Activated CD4-positive, alpha-beta T cell treated with anti-CD3 and anti-CD28 coated beads, Interleukin-10, Interleukin-2, amounts not matched to agents 100 ng/mL and 50 ng/mL, durations not matched to agents 16 hours and 8 hours (primary cell): ENCODE measurements around the gene PRKN.
A peak's percentile ranks its signal among the peaks of the same experiment; 100 is the strongest.

ENCODE experiments used
- DNase-seq: peaks from one replicate; pipeline ENCODE4 v3.0.0-alpha.2; 2020

Gene PRKN

GRCh38 chr6:161309774-161310173 is 1417.8 kb downstream of the PRKN start:
- DNase-seq = peak; percentile 54

- DNase-seq = no peak
These were observed 1419.4 kb downstream of the PRKN start for GRCh38 chr6:161308075-161308655.

- no peak for DNase-seq
These were observed 1421.7 kb downstream of the PRKN start for GRCh38 chr6:161305860-161306259.

GRCh38 chr6:161303628-161304340 is 1423.8 kb downstream of the PRKN start:
- no peak for DNase-seq

GRCh38 chr6:161302949-161303348 is 1424.6 kb downstream of the PRKN start:
- DNase-seq = no peak

GRCh38 chr6:161301338-161301737 is 1426.2 kb downstream of the PRKN start:
- no peak for DNase-seq

GRCh38 chr6:161300823-161301222 is 1426.7 kb downstream of the PRKN start:
- DNase-seq = no peak

GRCh38 chr6:161299726-161300125 is 1427.8 kb downstream of the PRKN start:
- no peak for DNase-seq
